AML-193 (cell line): ENCODE measurements around the gene UBE2D2.
A peak's percentile ranks its signal among the peaks of the same experiment; 100 is the strongest.
"Not testable (repeated sequence)": the region's sequence is repeated elsewhere in the genome, so short reads cannot be mapped to it uniquely, and the experiment has no call there.

Source experiments
- DNase-seq, 2 experiments: peaks; one replicate each; lab custom pipeline; 2025; lab: John Stamatoyannopoulos, UW

The UBE2D2 gene

DNA sequence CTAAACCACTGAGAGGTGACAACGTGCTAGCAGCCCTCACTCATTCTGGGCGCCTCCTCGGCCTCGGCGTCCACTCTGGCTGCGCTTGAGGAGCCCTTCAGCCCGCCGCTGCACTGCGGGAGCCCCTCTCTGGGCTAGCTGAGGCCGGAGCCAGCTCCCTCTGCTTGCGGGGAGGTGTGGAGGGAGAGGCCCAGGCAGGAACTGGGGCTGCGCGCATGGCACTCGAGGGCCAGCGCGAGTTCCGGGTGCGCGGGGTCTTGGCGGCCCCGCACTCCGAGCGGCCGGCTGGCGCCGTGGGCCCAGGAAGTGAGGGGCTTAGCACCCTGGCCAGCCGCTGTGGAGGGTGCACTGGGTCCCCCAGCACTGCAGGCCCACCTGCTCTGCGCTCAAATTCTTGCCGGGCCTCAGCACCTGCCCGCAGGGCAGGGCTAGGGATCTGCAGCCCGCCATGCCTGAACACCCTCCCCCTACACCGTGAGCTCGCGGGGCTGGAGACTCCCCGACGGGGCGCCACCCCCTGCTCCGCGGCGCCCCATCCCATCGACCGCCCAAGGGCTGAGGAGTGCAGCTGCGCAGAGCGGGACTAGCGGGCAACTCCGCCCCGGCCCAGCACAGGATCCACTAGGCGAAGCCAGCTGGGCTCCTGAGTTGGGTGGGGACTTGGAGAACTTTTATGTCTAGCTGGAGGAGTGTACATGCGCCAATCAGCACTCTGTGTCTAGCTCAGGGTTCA, 11.8 kb upstream of the UBE2D2 start:
- DNase-seq, result no peak

- DNase-seq, result not testable (repeated sequence)
These were observed 10.9 kb upstream of the UBE2D2 start for GRCh38 chr5:139550051-139550872.

GRCh38 chr5:139551191-139551889, 9.8 kb upstream of the UBE2D2 start:
- DNase-seq, result no peak

DNA sequence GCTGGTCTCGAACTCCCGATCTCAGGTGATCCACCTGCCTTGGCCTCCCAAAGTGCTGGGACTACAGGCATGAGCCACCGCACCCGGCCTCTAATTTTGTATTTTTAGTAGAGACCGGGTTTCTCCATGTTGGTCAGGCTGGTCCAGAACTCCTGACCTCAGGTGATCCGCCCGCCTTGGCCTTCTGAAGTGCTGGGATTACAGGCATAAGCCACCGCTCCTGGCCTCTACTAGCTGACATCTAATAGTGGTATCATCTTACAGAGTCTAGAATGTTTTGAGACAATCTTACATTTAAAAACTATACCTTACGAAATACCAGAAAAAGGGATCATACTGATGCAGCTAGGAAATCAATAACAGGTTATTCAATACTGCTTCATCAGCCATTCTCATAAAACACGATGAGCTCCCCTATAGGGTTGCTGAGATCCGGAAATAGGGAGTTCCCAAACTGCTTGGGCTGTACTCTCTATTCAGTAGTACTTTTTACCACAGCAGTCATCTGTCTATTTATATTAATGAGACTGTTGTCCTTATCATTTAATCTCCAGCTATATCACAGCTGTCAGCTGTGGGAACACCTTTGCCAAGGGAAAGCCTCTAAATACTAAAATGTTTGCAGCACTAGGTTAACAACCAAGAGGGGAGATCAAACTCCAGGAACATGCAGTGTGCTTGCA, 8.1 kb upstream of the UBE2D2 start:
- DNase-seq, result no peak

DNA sequence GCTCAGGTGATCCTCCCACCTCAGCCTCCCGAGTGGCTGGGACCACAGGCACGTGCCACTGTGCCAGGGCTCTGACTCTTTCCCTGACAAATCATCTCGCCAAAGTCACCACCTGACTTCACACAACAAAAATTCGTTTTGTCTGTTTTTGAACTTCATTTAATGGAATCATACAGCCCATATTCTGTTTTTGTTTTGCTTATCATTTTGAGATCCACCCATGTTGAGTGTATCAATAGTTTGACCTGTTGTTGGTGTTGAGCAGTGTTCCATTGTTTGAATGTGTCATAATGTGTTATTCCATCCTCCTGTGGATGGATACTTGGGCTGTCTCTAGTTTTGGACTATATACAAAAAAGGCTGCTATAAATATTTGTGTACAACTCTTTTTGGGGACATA, 6.9 kb upstream of the UBE2D2 start:
- DNase-seq, result no peak

DNA sequence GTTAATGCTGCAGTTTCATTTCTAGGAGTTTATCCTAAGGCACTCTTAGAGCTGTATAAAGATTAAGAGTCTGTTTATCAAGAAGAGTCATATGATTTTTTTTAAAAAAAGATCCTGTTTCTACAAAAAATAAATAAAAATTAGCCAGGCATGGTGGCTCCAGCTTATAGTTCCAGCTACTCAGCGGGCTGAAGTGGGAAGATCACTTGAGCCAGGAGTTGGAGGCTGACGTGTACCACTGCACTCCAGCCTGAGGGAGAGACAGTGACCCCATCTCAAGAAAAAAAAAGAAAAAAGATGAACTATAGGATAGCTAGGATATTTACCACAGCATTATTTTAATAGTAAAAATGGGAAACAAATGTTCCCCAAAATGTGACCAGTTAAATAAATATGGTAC, 3.3 kb upstream of the UBE2D2 start:
- DNase-seq, result no peak

GRCh38 chr5:139561655-139562451, 714 bp downstream of the UBE2D2 start:
- DNase-seq, result no peak

DNA sequence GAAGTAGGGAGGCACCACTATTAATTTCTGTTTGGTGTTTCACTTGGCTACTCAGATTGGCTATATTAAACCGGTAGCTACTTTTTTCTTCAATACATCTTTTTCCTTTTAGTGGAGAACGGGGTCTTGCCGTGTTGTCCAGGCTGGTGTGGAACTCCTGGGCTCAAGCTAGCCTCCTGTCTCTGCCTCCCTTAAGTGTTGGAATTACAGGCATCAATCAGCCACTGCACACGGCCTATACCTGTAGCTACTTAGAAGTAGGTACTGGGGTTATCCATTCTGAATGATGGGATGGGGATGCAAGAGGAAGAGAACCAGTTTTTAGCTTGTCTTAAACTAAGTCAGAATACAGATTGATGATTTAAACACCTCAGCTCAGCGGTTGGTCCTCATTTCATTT, 1.7 kb downstream of the UBE2D2 start:
- DNase-seq, result no peak

DNA sequence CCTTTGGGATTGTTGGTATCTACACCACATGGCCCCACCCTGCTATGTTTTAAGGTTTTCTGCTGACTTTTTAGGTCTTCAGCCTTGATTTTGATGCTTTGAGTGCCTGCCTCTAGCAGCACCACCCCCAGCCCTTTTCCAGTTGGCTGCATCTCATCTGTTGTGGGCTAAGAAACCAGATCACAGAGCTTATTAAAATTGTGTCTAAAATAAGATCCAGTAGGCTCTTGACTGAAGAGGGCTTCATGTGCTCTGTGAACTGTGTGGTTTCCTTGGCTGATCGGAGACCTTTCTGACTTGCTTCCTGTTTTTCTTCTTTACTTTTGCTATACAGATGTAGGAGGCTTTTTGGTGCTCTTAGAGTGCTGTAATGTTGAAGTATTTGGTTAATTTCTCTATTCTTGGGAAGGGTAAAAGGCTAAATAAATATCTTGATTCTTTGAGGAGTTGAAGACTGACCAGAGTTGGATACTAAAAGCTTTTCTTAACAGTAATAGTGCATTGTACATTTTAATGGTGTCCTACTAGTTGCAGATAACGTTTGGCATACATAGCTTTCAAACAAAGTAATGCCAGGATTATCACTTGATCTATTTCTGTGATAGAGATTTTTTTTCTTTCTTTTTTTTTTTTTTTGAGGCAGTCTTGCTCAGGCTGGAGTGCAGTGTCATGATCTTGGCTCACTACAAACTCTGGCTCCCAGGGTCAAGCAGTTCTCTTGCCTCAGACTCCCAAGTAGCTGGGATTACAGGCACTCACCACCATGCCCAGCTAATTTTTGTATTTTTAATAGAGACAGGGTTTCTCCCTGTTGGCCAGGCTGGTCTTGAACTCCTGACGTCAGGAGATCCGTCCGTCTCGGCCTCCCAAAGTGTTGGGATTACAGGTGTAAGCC, 4.5 kb downstream of the UBE2D2 start:
- DNase-seq, result peak; percentile 39 to 63

- peak; percentile 43 to 62 for DNase-seq
These were observed 5.5 kb downstream of the UBE2D2 start for GRCh38 chr5:139566611-139567010.

GRCh38 chr5:139569270-139569955, 8.3 kb downstream of the UBE2D2 start:
- no peak for DNase-seq

GRCh38 chr5:139571543-139571942, 10.4 kb downstream of the UBE2D2 start:
- no peak for DNase-seq

- no peak for DNase-seq
These were observed 10.8 kb downstream of the UBE2D2 start for GRCh38 chr5:139571966-139572365.

GRCh38 chr5:139574641-139575312, 13.6 kb downstream of the UBE2D2 start:
- peak; percentile 29 to 39 for DNase-seq

DNA sequence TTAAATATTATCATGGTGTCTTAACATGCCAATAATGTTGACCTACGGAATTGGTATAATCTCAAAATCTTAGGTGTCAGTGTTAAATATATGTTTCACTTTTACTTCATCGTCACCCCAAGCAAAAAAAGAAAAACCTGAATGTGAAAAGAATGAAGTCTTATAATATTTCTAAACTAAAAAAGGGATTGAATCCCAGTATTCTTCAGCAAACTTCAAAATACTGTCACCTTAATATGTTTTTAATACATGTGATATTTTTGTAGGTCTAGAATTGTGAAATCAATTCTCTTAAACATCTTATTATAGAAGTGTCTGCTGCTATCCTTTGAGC, 14.1 kb downstream of the UBE2D2 start:
- DNase-seq, result no peak

- DNase-seq, result no peak
These were observed 14.6 kb downstream of the UBE2D2 start for GRCh38 chr5:139575751-139576150.

DNA sequence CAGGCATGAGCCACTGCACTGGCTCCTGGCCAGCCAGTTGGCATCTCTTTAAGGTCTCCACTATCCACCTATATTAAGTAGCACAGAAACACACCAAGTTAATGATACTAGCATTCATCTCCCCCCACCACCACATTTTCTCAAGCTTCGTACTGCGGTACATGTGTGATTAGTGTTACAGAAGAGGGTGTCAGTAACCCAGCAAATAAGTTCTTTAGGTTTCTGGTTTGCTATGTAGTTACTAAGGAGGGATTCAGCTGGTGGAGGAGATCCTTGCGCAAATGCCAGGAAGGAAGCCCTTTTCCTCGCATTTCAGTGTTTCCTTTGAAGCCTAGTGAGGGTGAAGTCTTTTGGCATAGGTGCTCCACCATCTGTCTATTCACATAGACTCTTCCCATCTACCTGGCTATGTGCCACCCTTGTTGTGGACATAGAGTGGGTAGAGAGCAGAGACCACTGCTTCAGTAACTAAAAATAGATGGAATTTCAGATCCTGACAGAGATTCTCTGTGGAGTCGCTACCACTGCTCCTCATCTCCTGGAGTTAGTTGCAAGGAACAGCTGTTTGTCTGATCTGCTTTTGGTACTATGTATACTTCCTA, 16.7 kb downstream of the UBE2D2 start:
- no peak for DNase-seq

GRCh38 chr5:139578325-139578724, 17.2 kb downstream of the UBE2D2 start:
- DNase-seq, result no peak

GRCh38 chr5:139582181-139582580, 21.0 kb downstream of the UBE2D2 start:
- not testable (repeated sequence) for DNase-seq
